ENCODE data around the gene DCHS2. TPM values are rescaled to one million over a fixed set of nuclear protein-coding genes. Genes with fewer than 3 reads are reported as not detected.

The DCHS2 gene
- total and polyA plus RNA-seq, 2 of the 8 experiments (the other 6 are each of a cell fraction or from before 2014, with no cell fraction given): 0.54 to 2.6 TPM

DNA sequence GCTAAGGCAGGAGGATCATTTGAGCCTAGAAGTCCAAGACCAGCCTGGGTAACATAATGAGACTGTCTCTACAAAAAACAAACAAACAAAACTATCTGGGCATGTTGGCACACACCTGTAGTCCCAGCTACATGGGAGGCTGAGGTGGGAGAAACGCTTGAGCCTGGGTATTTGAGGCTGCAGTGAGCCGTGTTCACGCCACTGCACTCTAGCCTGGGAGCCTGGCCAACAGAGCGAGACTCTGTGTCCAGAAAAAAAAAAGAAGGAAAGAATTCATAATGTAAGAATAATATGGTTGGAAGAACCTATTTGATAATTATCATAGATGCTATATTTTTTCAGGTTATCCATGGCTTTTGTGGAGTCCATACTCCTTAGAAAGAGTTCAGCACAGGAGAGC is 26.0 kb upstream of the DCHS2 start (continued):
- TF ChIP-seq TAF7 (optimal IDR thresholded peaks at IDR 0.05; ENCODE audit: borderline replicate concordance, low read depth, low read length) (no peak), TEAD4 (IDR thresholded peaks at IDR 0.05; ENCODE audit: low read depth, low read length) (no peak), NRF1 (IDR thresholded peaks at IDR 0.05; ENCODE audit: low read depth, low read length) (no peak)

Measured in H1 (cell line).